HG03565 (cell line): ENCODE measurements around the gene SRSF4.
"Not testable (repeated sequence)": the region's sequence is repeated elsewhere in the genome, so short reads cannot be mapped to it uniquely, and the experiment has no call there.

Experiments used
- ATAC-seq: cut with Tn5 transposase; IDR thresholded peaks from one replicate; pipeline ENCODE4 v1.9.1; 2021; ENCODE audit warnings: mild to moderate bottlenecking, moderate library complexity; ENCODE audit not compliant: unreplicated experiment

Gene SRSF4

DNA sequence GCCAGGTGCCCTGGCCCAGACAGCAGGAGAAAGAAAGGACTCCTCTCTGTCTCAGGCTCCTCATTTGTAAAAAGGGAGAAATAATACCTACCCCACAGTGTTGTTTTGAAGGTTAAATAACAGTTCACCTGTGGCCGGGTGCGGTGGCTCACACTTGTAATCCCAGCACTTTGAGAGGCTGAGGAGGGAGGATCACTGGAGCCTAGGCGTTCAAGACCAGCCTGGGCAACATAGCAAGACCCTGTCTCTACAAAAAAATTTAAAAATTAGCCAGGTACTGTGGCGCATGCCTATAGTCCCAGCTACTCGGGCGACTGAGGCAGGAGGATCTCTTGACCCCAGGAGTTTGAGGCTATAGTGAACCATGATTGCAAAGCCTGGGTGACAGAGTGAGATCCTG lies 55.5 kb downstream of the SRSF4 start:
- ATAC-seq = no peak

DNA sequence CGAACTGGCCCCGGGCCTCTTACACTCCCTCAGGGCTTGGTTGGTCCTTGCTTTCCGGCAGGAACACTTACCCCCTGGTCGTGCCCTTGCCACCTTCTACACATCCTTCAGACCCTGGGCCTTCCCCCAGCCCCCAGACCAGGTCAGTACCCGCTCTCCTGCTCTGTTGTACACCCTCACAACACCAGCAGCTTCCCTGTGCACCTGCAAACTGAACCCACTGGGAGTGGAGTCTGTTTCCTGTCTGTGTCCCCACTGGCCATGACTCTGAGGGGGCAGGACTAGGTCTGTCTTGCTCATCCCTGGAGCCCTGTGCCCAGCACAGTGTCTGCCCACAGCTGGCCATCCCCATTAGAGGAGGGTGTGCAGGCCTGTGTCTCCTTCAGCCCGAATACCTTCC lies 55.9 kb downstream of the SRSF4 start:
- no peak for ATAC-seq

DNA sequence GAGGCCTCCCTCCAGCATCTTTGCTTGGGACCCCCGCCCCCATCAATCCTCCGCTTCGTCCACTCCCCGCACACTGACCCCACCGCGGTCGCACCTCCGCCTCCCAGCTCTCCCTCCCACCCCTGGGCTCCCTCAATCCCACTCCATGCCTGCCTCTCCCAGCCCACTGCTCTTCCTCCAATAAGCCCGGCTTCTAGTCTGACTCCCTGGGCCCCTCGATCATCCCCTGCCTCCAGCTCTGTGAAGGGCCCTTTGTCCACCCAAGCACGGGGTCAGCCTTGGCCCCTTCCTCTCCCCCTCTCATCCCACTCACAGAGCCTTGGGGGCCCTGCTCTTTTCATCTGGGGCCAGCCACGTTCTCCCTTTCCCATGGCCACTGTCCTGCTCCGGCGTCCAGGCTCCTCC lies 56.5 kb downstream of the SRSF4 start:
- no peak for ATAC-seq

DNA sequence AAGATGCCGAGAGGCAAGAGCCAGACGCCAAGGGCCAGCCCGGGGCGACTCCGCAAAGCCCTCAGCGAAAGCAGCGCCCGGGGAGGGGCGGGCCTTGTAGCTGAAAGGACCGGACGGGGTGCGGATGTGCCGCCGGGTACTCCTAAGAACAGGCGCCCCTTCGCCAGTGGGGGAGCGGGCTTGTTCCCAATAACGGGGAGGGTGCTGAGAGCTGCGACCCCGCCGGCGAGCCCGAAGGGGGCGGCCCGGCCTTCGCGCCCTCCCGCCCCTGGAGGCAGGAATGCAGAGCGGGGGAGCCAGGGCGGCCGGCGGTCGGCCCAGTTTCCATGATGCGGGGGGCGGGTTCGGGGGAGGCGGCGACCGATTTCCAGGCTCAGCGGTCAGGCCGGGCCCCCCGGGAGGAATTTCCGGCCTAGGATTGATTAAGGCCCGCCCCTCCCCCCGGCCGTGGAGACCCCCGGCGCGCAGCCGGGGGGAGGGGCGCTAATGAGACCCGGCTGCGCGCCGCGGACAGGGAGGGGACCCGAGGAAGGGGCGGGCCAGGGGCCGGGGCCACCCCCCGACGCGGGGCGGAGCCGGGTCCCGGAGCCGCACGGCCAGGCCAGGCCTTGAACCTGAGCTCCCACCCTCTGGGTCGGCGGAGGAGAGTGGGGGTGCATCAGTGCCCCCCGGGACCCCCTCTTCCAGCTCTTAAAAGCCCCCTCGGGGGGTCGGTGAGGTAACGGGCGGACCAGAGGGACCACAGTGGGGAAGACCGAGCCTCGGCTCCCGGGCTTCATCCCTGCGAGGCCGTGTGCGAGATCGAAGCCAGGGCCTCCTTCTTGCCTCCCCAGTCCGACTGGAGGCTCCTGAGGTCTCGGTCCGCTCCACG lies 57.1 kb downstream of the SRSF4 start:
- no peak for ATAC-seq

DNA sequence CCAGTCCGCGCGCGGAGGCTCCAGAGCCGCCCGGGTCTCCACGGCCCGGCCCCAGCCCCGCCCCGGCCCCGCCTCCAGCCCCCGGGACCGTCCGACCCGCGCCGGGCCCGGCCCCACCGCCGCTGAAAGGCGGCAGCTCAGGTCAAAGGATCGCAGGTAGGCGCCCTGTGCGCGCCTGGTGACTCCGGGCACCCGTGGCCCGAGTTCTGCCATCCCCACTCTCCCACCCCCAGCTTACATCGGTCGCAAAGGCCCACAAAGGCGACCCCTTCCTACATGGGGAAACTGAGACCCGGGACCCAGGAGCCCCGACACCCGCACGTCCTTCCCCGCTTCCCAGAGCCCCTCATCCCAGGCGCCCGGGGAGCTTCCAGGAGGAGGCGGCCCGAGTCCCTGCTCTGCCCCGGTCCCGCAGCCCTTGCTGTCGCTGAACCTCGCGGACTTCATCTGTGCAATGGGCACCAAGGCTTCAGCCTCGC lies 57.8 kb downstream of the SRSF4 start, which contains the start of gene TMEM200B:
TSS of gene TMEM200B (minus strand) at position 17 of the 479 bp plus-strand sequence. CDS start 2,075 bp downstream, outside the sequence.
- ATAC-seq = no peak

DNA sequence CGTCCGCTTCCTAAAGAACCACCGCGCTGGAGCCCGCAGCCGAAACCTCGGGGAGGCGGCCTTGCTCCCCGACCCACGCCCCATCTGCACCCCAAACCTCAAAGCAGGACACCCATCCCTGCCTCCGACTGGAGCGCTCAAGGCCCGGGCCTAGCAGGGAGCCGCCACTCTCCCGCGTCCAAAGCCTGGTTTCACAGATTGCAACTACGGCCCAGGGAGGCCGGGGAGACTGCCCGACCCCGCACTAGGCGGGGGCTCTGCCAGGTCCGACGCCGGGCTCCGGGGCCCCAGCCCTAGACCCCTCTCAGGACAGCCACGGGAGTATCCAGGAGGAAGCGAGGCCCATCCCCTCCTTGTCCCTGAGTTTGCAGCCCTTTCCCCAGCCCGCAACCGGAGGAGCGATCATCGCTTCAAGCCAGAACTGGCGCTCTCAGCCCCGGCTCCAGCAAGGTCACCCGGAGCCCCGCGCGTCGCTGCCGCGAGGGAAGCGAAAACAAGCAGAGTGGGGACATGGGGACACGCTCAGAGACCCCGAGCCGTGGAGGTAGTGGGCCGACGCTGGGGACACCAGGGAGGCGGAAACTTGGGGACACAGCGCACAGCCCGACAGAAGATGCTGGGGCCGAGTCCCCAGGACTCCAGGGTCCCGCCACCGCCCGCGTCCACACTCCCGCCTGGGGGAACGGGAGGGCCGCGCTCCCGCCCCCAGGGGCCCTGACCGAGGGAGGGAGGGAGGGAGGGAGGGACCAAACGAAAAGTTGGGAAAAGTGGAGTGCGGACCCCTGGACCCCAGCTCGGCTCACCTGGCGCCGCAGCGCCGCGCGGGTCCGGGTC lies 58.4 kb downstream of the SRSF4 start:
- no peak for ATAC-seq

DNA sequence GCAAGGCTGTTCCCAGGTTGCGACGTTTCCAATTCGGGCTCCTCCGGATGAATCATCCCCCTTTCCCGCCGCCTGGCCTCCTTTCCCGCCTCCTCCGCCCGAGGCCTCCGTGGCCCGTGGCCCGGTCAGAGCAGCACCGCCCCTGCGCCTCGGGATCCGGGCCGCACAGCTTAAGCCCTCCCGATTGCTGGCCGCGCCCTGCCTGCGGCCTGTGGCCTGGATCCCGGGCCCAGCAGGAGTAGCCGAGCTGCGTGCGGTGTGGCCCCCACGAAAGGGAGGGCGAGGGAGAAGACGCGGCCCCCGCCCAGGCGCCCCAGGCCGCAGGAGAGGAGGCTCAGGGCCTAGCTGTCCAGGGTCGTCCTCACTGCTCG lies 59.0 kb downstream of the SRSF4 start:
- no peak for ATAC-seq

DNA sequence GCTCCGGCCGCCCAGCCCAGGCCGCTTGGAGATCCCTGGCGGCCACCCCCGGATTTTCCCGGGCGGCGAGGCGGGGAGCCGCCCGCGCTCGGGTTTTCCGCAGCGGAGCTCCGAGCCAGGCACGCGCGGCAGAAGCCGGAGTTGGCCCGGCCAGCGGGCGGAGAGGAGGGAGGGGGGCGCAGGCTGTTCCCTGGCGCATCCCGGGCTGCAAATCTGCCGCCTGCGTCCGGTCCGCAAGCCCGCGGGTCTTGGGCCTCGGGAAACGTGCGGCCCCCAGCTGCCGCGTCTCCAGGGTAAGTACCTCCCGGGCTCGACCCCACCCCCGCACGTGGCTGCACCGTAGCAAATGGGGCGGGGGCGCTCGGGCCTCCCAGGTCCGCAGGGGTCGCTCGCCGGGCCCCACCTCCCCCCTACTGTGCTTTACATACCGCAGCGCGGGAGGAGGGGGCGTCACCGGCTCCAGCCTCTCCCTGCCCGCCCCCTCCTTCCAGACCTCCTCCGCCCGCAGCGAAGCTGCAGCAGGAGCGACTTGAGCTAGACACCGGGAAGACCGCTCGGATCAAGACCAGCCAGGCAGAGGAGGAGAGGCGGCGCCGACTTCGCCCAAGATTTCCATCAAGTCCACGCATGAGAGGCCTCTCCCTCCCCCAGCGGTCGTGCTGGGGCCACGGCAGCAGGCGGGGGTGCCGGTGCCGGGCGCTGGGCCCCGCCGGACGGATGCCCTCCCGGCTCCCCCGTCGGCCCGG lies 59.6 kb downstream of the SRSF4 start:
- ATAC-seq = no peak

DNA sequence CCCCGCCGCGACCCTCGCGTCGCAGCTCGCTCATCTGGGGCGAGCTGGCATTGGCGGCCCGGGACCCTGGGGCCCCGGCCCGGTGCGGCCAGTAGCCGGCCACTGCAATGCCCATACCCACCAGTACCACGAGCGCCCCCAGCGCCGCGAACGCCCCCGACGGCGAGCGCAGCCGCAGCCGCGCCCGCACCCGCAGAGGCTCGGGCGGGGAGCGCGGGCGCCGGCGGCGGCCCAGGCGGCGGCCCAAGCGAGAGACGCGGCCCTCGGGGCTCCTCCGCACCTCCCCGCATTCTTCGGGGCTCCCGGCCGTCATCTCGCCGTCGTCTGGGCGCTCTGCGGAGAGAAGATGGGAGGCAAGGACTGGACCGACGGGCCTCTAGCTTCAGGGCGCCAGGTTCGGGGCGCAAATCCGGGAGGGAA lies 60.2 kb downstream of the SRSF4 start:
- ATAC-seq = no peak

DNA sequence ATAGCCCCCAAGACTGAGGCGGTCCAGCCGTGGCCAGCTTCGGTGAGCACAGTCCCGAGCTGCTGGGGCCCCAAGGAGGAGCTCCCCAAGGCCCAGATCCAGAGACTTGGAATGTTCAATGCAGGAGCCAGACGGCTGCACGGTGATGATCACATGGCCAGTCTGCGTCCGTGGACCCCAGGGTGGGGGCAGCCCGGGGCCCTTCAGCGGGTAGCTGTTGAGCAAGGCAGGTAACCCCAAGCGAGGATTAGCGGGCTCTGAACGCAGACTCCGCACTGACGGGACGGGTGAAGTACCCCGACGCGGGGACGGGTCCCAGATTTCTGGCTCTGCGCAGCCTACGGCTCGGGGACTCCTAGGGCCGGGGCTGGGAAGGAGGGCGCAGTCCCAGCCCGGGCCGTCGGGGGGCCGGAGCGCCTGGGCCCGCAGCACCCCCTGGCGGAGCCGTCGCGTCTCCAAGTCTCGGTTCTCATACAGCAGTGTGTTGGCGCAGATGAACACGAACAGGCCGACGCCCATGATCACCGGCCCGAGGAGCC lies 60.7 kb downstream of the SRSF4 start:
- ATAC-seq = no peak

DNA sequence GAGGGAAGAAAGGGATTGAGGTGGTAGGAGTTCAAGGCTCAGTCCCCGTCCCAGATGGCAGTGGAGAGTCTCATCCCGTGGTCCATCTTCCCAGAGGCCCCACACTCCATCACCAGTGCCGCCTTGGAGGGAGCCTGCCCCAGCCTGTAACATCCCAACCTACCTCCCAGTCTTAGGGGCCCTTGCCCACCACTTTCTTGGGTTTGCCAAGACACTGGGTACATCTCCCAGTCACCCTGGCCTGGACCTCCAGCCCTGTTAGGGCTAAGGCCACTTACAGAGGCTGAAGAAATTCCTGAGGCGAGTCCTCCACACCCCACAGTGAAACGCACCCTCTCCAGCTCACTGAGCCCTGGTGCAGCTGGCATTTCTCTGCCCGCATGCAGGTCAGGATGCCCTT lies 61.3 kb downstream of the SRSF4 start:
- ATAC-seq = no peak

DNA sequence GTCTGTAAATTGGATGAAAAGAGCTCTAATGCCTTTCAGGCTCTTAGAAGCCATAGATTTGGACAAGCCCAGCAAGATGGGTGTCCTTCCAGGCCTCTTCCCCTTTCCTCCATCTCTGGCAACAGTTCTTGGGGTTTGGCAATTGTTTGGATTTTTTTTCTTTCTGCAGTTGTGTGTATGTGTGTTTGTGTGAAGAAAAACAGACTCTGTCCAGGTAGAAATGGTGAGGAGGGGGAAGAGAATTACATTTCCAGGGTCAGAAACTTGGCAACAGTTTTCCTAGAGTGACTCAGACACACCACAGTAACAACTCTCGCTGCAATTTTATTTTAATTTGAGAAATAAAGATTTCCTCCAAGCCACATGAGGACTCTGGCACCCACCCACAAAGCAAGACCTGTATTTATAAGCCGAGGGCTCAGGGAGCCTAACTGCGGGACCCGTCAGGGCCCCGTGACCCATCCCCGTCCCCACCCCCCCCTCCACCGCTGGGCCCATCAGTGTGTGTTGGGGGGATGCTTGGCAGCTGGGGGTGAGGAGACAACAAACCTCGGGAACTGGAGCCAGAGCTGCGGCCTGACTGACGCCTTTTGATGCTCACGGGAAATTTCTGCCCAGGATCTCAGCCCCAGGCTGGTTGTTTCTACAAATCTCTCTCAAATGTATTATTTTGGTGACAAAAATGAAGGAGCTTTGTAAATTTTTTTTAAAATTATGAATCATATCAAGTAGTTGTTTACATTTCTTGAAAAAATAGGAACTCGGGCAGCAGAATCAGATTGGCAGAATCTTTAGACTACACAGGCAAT lies 62.4 kb downstream of the SRSF4 start:
- no peak for ATAC-seq

DNA sequence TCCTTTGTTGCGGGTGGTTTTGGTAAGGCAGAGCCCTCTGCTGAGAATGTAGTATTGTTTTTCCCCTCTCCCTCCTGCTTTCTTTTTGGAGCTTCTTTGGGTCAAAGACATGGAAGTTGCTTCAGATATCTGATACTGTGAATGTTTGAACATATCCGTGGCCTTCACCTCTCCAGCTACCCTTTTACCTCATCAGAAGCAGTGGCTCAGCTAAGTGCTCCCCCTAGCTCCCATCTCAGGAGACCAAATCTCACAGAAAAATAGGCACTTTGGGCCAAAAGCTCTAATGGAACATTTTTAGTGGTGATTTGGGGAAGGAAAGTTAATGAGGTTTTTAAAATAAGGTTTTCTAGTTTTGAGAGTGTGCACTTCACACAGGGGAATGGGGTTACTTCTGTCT lies 64.3 kb downstream of the SRSF4 start:
- no peak for ATAC-seq

DNA sequence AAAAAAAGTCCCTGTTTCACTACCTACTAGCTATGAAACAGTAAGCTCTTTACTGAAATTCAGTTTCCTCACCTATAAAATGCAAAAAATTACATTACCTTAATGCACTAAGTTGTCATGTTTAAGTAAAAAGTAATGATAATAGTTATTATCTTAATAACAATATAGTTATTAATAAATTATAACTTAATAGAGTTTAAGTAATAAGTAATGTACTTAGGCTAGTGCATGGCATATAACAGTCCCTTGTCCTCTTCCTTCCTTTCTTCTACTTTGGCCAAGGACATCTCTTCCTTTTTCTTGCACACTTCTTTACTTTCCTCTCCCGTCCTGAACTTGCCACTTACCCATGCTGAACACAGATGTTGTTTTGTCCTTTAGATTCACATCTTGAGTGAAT lies 67.0 kb downstream of the SRSF4 start:
- no peak for ATAC-seq

DNA sequence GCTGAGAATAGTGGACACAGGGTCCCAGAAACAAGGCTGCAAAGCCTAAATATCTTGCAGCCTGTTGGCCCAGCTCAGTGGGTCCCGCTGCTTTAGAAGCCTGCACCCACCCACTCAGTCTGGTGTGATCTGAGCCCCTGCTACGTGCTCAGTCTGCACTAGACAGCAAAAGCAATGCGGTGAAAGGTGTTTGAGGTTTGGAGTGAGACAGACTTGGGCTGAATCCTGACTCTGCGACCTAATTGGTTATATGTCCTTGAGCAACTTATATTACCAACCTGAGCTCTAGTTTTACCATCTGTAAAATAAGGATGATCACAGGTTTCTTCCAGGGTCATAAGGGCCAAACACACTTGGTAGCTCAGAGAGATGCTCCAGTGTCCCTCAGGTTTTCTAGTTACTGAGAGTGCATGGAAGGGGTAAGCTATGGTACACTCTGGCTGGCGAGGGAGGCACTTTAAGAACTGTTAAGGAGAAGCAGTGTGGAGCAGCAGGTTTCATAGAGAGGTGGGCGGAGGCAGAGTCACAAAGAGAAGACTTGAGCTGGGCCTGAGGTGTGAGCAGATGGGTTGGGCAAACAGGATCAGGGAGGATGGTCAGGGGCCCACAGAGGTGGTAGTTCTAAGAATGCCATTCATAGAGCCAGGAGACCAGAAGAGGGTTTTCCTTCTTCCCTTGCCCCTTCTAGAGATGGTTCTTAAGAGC lies 68.1 kb downstream of the SRSF4 start:
- no peak for ATAC-seq

DNA sequence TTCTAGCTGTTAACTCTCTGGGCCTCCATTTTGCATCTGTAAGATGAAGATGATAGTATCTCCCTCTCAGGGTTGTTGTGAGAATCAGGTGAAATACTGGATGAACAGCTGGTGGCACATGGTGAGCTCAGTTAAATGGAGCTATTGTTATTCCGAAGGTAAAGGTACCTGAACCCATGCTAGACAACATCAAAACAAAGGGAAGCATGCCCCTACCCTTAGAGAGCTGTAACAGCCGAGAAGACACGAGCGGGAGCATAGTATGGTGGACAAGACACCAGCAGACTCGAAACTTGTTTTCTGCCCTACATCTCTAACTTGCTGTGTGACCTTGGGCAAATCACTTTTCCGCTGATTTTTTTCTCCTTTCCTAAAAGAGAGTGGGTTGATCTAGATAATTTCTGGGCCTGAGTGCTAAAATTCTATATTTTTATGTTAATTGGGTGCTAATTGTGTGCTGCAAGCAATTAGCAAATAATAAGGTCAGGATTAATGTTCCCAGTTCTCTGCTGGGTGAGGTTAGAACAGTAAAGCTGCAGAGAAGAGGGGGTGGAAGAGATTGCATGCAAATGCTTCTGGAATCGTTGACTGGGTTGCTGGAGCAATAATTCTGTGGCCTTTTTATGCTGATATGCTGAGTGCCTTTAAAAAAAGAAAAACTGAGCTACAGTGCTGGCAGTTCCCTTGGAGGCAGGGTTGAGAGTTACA lies 68.8 kb downstream of the SRSF4 start:
- ATAC-seq = no peak

DNA sequence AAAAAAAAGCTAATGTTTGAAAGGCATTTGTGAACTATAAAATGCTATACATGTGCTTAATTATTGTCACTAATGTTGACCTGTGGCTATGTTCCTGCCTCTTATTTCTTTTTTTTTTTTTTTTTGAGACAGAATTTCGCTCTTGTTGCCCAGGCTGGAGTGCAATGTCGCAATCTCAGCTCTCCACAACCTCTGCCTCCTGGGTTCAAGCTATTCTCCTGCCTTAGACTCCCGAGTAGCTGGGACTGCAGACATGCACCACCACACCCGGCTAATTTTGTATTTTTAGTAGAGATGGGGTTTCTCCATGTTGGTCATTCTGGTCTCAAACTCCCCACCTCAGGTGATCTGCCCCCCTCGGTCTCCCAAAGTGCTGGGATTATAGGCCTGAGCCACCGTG lies 73.7 kb downstream of the SRSF4 start:
- not testable (repeated sequence) for ATAC-seq

DNA sequence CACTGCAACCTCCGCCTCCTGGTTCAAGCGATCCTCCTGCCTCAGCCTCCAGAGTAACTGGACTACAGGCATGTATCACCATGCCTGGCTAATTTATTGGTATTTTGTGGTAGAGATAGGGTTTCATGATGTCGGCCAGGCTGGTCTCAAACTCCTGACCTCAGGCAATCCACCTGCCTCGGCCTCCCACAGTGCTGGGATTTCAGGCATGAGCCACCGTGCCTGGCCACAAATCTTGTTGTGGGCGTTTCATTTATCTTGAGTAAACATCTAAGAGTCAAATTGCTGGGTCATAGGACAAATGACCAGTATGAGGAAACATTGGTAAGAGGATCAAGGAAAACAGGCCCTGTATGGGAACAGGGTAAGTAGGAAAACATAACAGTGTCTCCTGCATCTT lies 75.9 kb downstream of the SRSF4 start:
- ATAC-seq = no peak

DNA sequence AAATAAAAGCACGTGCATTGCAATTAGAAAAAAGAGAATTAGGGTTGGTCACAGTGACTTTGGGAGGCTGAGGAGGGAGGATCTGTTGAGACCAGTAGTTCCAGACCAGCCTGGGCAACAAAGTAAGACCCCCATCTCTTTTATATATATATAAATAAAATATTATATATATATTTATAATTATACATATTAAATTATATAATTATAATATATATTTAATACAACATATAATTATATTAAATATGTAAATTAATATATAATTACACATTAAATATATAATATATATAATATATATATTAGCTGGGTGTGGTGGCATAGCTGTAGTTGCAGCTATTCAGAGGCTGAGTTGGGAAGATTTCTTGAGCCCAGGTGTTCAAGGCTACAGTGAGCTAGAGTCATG lies 81.2 kb downstream of the SRSF4 start:
- ATAC-seq = no peak
